ENCODE measurements around the gene GTSF1L. TPM values are rescaled to one million over a fixed set of nuclear protein-coding genes. Genes with fewer than 3 reads are reported as not detected.

Gene GTSF1L
- not detected in 2 replicates for total RNA-seq

DNA sequence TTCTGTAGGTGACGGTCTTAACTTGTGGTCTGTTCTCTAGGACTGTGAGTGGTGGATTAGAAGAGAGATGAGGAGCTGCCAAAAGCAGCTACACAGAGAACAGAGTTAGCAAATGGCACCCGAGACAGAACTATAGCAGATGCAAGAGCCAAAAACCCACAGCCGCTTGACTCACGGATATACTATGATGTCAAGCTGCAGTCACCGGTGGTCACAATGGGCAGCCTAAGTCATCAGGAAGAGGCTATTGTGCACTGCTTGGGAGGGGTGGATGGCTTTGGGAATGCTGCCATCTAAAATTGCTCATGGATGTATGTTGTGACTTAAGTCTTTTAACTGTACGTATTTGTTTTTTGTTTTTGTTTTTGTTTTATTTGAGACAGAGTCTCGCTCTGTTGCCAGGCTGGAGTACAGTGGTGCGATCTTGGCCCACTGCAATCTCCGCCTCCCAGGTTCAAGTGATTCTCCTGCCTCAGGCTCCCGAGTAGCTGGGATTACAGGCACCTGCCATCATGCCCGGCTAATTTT is at the start of gene GTSF1L:
GTSF1L (minus strand) TSS at position 192 of the 528 bp plus-strand sequence. CDS start 308 bp downstream, outside the sequence.

Other genes with a start within 250 kb of the GTSF1L start
- 2.0 and 2.9 TPM in 2 replicates for gene L3MBTL1, start 219.3 kb downstream of the GTSF1L start, total RNA-seq
- gene SGK2, start 168.0 kb downstream of the GTSF1L start, total RNA-seq, result under 0.01 TPM in 1 of 2 replicates, not detected in the other
- 30.5 and 38.3 TPM in 2 replicates for gene IFT52, start 136.1 kb downstream of the GTSF1L start, total RNA-seq
- gene MYBL2, start 59.9 kb downstream of the GTSF1L start, total RNA-seq, result 8.8 and 12.1 TPM in 2 replicates
- gene TOX2, start 187.8 kb upstream of the GTSF1L start, total RNA-seq, result 1.1 and 2.0 TPM in 2 replicates

All from subcutaneous preadipocyte (primary cell).